GM23338 (cell line): ENCODE data around the gene TAAR5. TPM values are rescaled to one million over a fixed set of nuclear protein-coding genes. Genes with fewer than 3 reads are reported as not detected.

Experiments used
- ATAC-seq: fragments of 200-7000 bp; cut with Tn5 transposase; 3 replicates; pipeline ENCODE4 v1.9.1; 2020
- DNase-seq: peaks from one replicate; pipeline ENCODE4 v3.0.0-alpha.2; 2015; ENCODE audit warnings: low spot score
- H2AFZ ChIP-seq: fragments of 200-600 bp; sonication (generic); 2 replicates; pipeline ENCODE4 v1.8.0; 2016; ENCODE audit warnings: antibody characterized with exemption, mild to moderate bottlenecking, moderate library complexity
- H3F3A ChIP-seq: fragments of 200-600 bp; sonication (generic); replicated peaks from 2 replicates; pipeline ENCODE4 v1.8.0; 2017; ENCODE audit warnings: antibody characterized with exemption, mixed run types, low read depth
- H3K27ac ChIP-seq: fragments of 200-600 bp; sonication (generic); 2 replicates; pipeline ENCODE4 v1.6.1; 2016; ENCODE audit warnings: low read depth
- H3K27me3 ChIP-seq: fragments of 200-600 bp; sonication (generic); 2 replicates; pipeline ENCODE4 v1.8.0; 2016; ENCODE audit warnings: mild to moderate bottlenecking, mixed run types, moderate library complexity; ENCODE audit not compliant: insufficient read depth
- H3K36me3 ChIP-seq: fragments of 200-600 bp; sonication (generic); 2 replicates; pipeline ENCODE4 v1.8.0; 2016; ENCODE audit warnings: mild to moderate bottlenecking; ENCODE audit not compliant: insufficient read depth
- H3K4me1 ChIP-seq: fragments of 200-600 bp; sonication (generic); 2 replicates; pipeline ENCODE4 v1.8.0; 2016; ENCODE audit warnings: mild to moderate bottlenecking, moderate library complexity; ENCODE audit not compliant: insufficient read depth
- H3K4me2 ChIP-seq: fragments of 200-600 bp; sonication (generic); 2 replicates; pipeline ENCODE4 v1.7.1; 2017; ENCODE audit warnings: mixed run types
- H3K4me3 ChIP-seq: fragments of 200-600 bp; sonication (generic); 2 replicates; pipeline ENCODE4 v1.6.1; 2016; ENCODE audit warnings: mixed run types
- H3K79me2 ChIP-seq: fragments of 200-600 bp; sonication (generic); replicated peaks from 2 replicates; pipeline ENCODE4 v1.8.0; 2017; ENCODE audit warnings: mild to moderate bottlenecking; ENCODE audit not compliant: insufficient read depth
- H3K9me2 ChIP-seq: fragments of 200-600 bp; sonication (generic); 2 replicates; pipeline ENCODE4 v1.8.0; 2017; ENCODE audit not compliant: insufficient read depth
- H4K20me1 ChIP-seq: fragments of 200-600 bp; sonication (generic); replicated peaks from 2 replicates; pipeline ENCODE4 v1.8.0; 2017; ENCODE audit warnings: mild to moderate bottlenecking; ENCODE audit not compliant: insufficient read depth
- H3K27ac Mint-ChIP-seq: 2 replicates; pipeline ENCODE4 v1.8.0; 2020; ENCODE audit warnings: inconsistent platforms, mild to moderate bottlenecking, moderate library complexity, mixed read lengths
- H3K27me3 Mint-ChIP-seq: 3 replicates; pipeline ENCODE4 v1.8.0; 2022; ENCODE audit warnings: low read depth, mild to moderate bottlenecking, moderate library complexity, mixed read lengths, inconsistent platforms; ENCODE audit not compliant: insufficient read depth, poor library complexity
- H3K36me3 Mint-ChIP-seq: 3 replicates; pipeline ENCODE4 v1.8.0; 2021; ENCODE audit warnings: low read depth, mild to moderate bottlenecking, inconsistent platforms, moderate library complexity, mixed read lengths
- H3K4me1 Mint-ChIP-seq: 3 replicates; pipeline ENCODE4 v1.8.0; 2020; ENCODE audit warnings: mild to moderate bottlenecking, inconsistent platforms, mixed read lengths
- H3K4me3 Mint-ChIP-seq: 3 replicates; pipeline ENCODE4 v1.8.0; 2021; ENCODE audit warnings: moderate library complexity, mild to moderate bottlenecking, inconsistent platforms, mixed read lengths
- H3K9me3 Mint-ChIP-seq: 3 replicates; pipeline ENCODE4 v1.8.0; 2020; ENCODE audit warnings: moderate library complexity, mild to moderate bottlenecking, inconsistent platforms, mixed read lengths
- CREB1 ChIP-seq: fragments of 250-450 bp; sonication (Bioruptor Pico); IDR thresholded peaks from 2 replicates; pipeline ENCODE4 v1.5.0; 2020; ENCODE audit warnings: low read depth, mild to moderate bottlenecking, moderate library complexity
- CTCF ChIP-seq, 2 experiments: fragments of 200-600 bp in 1 of 2; sonication (generic) in 1 of 2; conservative IDR thresholded peaks; 2 replicates each; pipeline versions ENCODE4 v1.5.1 to v1.6.1; 2016 to 2017; ENCODE audit warnings: antibody characterized with exemption in 2 of 2, low read depth in 2 of 2, mild to moderate bottlenecking in 2 of 2, moderate library complexity in 1 of 2
- ETS1 ChIP-seq: IDR thresholded peaks from 2 replicates; pipeline ENCODE4 v1.6.1; 2016; ENCODE audit warnings: antibody characterized with exemption
- EZH2 ChIP-seq: fragments of 200-600 bp; sonication (generic); IDR thresholded peaks from one replicate; pipeline ENCODE4 v1.8.0; 2017; ENCODE audit warnings: antibody characterized with exemption, mild to moderate bottlenecking, low read depth; ENCODE audit not compliant: unreplicated experiment
- EZH2phosphoT487 ChIP-seq: fragments of 200-600 bp; sonication (generic); IDR thresholded peaks from one replicate; pipeline ENCODE4 v1.8.1; 2018; ENCODE audit warnings: antibody characterized with exemption; ENCODE audit not compliant: unreplicated experiment
- JUNB ChIP-seq: IDR thresholded peaks from one replicate; pipeline ENCODE4 v1.6.1; 2016; ENCODE audit warnings: antibody characterized with exemption; ENCODE audit not compliant: unreplicated experiment
- NANOG ChIP-seq: IDR thresholded peaks from 2 replicates; pipeline ENCODE4 v1.6.1; 2016; ENCODE audit warnings: antibody characterized with exemption, borderline replicate concordance
- POLR2AphosphoS5 ChIP-seq: IDR thresholded peaks from 2 replicates; pipeline ENCODE4 v1.6.1; 2016; ENCODE audit warnings: antibody characterized with exemption, low read depth
- REST ChIP-seq: IDR thresholded peaks from one replicate; pipeline ENCODE4 v1.6.1; 2018; ENCODE audit warnings: antibody characterized with exemption; ENCODE audit not compliant: unreplicated experiment
- STAT1 ChIP-seq: IDR thresholded peaks from one replicate; pipeline ENCODE4 v1.6.1; 2016; ENCODE audit warnings: antibody characterized with exemption; ENCODE audit not compliant: unreplicated experiment
- ZNF114 ChIP-seq: fragments of 250-450 bp; sonication (Bioruptor Pico); IDR thresholded peaks from 2 replicates; pipeline ENCODE4 v1.5.0; 2020; ENCODE audit warnings: mild to moderate bottlenecking, moderate library complexity
- ZNF331 ChIP-seq: fragments of 250-450 bp; sonication (Bioruptor Pico); IDR thresholded peaks from 2 replicates; pipeline ENCODE4 v1.5.0; 2020; ENCODE audit warnings: low read depth, mild to moderate bottlenecking, moderate library complexity
- ZNF462 ChIP-seq: fragments of 250-450 bp; sonication (Bioruptor Pico); IDR thresholded peaks from 2 replicates; pipeline ENCODE4 v1.5.0; 2020; ENCODE audit warnings: mild to moderate bottlenecking, moderate library complexity
- polyA plus RNA-seq: library from polyadenylated mRNA; unstranded; fragments of >200 nt; fragmentation: Nextera tagmentation; extraction: Ambion mirVana; gene quantifications from 2 replicates; pipeline ENCODE4 v1.2.1, GENCODE V29; 2016
- total RNA-seq: library from RNA; depleted of rRNA; stranded (reverse); fragments of >200 nt; shearing (Covaris generic); gene quantifications from 2 replicates; pipeline ENCODE4 v1.2.3, GENCODE V29; 2014

The TAAR5 gene
- total and polyA plus RNA-seq, 2 experiments from 2014 or later = not detected

GRCh38 chr6:132568611-132569010 lies 20.9 kb downstream of the TAAR5 start:
- Mint-ChIP-seq H3K27me3 (peaks cover 3% of the 10 kb centered on the region), H3K27ac (peak overlapping the region; percentile 31), H3K4me3 (no peak overlapping the region), H3K36me3 (no peaks in the 10 kb centered on the region), H3K4me1 (peaks cover 37% of the 10 kb centered on the region), H3K9me3 (no peaks in the 10 kb centered on the region)
- H4K20me1 ChIP-seq = no peaks in the 10 kb centered on the region
- H3K27me3 ChIP-seq = no peaks in the 10 kb centered on the region
- no peaks in the 10 kb centered on the region for H3K79me2 ChIP-seq
- no peak overlapping the region for H3K4me3 ChIP-seq
- H3K4me2 ChIP-seq = peak overlapping the region; percentile 21; the same call in 1 of the 2 replicates
- no peaks in the 10 kb centered on the region for H3K36me3 ChIP-seq
- H3K4me1 ChIP-seq = peaks cover 31% of the 10 kb centered on the region
- no peak overlapping the region for H3K27ac ChIP-seq
- no peaks in the 10 kb centered on the region for H3F3A ChIP-seq
- ATAC-seq = no peak
- H2AFZ ChIP-seq = no peak overlapping the region
- TF ChIP-seq ETS1 (no peak), ZNF462 (CRISPR knock-in tag) (no peak), NANOG (no peak), REST (no peak), CREB1 (no peak), POLR2AphosphoS5 (no peak), STAT1 (no peak), ZNF114 (CRISPR knock-in tag) (no peak), EZH2phosphoT487 (no peak), EZH2 (no peak), JUNB (no peak), CTCF (conservative IDR thresholded peaks at IDR 0.05; ENCODE audit: low read depth in 2 of 2) (no peak), ZNF331 (CRISPR knock-in tag) (no peak)
- H3K9me2 ChIP-seq = no peaks in the 10 kb centered on the region
- DNase-seq = no peak
